Dendritic cell treated with granulocyte-macrophage colony-stimulating factor and Interleukin-4, amounts not matched to agents 40 ng/mL and 50 ng/mL, for 4 days (primary cell): ENCODE results near the gene STARD13.
"Not testable (repeated sequence)": the region's sequence is repeated elsewhere in the genome, so short reads cannot be mapped to it uniquely, and the experiment has no call there.

Experiments used
- H3K27ac Mint-ChIP-seq: one replicate; pipeline ENCODE4 v1.8.0; 2022; ENCODE audit warnings: mild to moderate bottlenecking, mixed read lengths
- H3K27me3 Mint-ChIP-seq: one replicate; pipeline ENCODE4 v1.8.0; 2022; ENCODE audit warnings: mild to moderate bottlenecking, mixed read lengths
- H3K36me3 Mint-ChIP-seq: one replicate; pipeline ENCODE4 v1.8.0; 2022; ENCODE audit warnings: low read depth, mixed read lengths
- H3K4me1 Mint-ChIP-seq: one replicate; pipeline ENCODE4 v1.8.0; 2022; ENCODE audit warnings: low read depth, mixed read lengths
- H3K4me3 Mint-ChIP-seq: one replicate; pipeline ENCODE4 v1.8.0; 2022; ENCODE audit warnings: mild to moderate bottlenecking, moderate library complexity, mixed read lengths
- H3K9me3 Mint-ChIP-seq: one replicate; pipeline ENCODE4 v1.8.0; 2022; ENCODE audit warnings: mixed read lengths
- intact Hi-C: fragments of 100-400 bp; cut with micrococcal nuclease; formaldehyde crosslinking; loops from one replicate; pipeline ENCODE4 v1.15.0; 2022

Gene STARD13

GRCh38 chr13:33188093-33188882 lies 97.3 kb downstream of the STARD13 start:
- no peak overlapping the region for H3K4me3 Mint-ChIP-seq
- intact Hi-C loops: no loop called here
- no peaks in the 10 kb centered on the region for H3K36me3 Mint-ChIP-seq
- no peak overlapping the region for H3K27ac Mint-ChIP-seq
- H3K27me3 Mint-ChIP-seq: no peaks in the 10 kb centered on the region
- no peaks in the 10 kb centered on the region for H3K9me3 Mint-ChIP-seq
- H3K4me1 Mint-ChIP-seq: peaks cover 17% of the 10 kb centered on the region

GRCh38 chr13:33186861-33187291 lies 98.7 kb downstream of the STARD13 start:
- Mint-ChIP-seq H3K27ac (no peak overlapping the region), H3K4me3 (no peak overlapping the region), H3K27me3 (no peaks in the 10 kb centered on the region), H3K4me1 (peaks cover 17% of the 10 kb centered on the region), H3K9me3 (no peaks in the 10 kb centered on the region), H3K36me3 (no peaks in the 10 kb centered on the region)
- intact Hi-C loops: no loop called here

GRCh38 chr13:33185853-33186252 lies 99.7 kb downstream of the STARD13 start:
- intact Hi-C loops: no loop called here
- Mint-ChIP-seq H3K4me3 (no peak overlapping the region), H3K4me1 (peaks cover 17% of the 10 kb centered on the region), H3K27me3 (no peaks in the 10 kb centered on the region), H3K36me3 (no peaks in the 10 kb centered on the region), H3K27ac (no peak overlapping the region), H3K9me3 (no peaks in the 10 kb centered on the region)

- H3K4me1 Mint-ChIP-seq: peaks cover 13% of the 10 kb centered on the region
- no peaks in the 10 kb centered on the region for H3K9me3 Mint-ChIP-seq
- no peak overlapping the region for H3K4me3 Mint-ChIP-seq
- H3K36me3 Mint-ChIP-seq: no peaks in the 10 kb centered on the region
- intact Hi-C loops: no loop called here
- H3K27me3 Mint-ChIP-seq: no peaks in the 10 kb centered on the region
- H3K27ac Mint-ChIP-seq: no peak overlapping the region
These were observed 101.0 kb downstream of the STARD13 start for GRCh38 chr13:33184530-33184929.

GRCh38 chr13:33184112-33184490 lies 101.5 kb downstream of the STARD13 start:
- Mint-ChIP-seq H3K36me3 (no peaks in the 10 kb centered on the region), H3K4me3 (no peak overlapping the region), H3K9me3 (no peaks in the 10 kb centered on the region), H3K27ac (no peak overlapping the region), H3K27me3 (no peaks in the 10 kb centered on the region), H3K4me1 (peaks cover 9% of the 10 kb centered on the region)
- intact Hi-C loops: no loop called here

- Mint-ChIP-seq H3K36me3 (no peaks in the 10 kb centered on the region), H3K27ac (no peak overlapping the region), H3K4me3 (no peak overlapping the region), H3K27me3 (no peaks in the 10 kb centered on the region), H3K9me3 (no peaks in the 10 kb centered on the region), H3K4me1 (peaks cover 7% of the 10 kb centered on the region)
- intact Hi-C loops: no loop called here
These were observed 102.0 kb downstream of the STARD13 start for GRCh38 chr13:33183431-33184111.

- no peaks in the 10 kb centered on the region for H3K27me3 Mint-ChIP-seq
- H3K36me3 Mint-ChIP-seq: no peaks in the 10 kb centered on the region
- H3K4me1 Mint-ChIP-seq: peaks cover 7% of the 10 kb centered on the region
- H3K4me3 Mint-ChIP-seq: no peak overlapping the region
- intact Hi-C loops: no loop called here
- no peak overlapping the region for H3K27ac Mint-ChIP-seq
- H3K9me3 Mint-ChIP-seq: no peaks in the 10 kb centered on the region
These were observed 102.8 kb downstream of the STARD13 start for GRCh38 chr13:33182729-33183128.

- Mint-ChIP-seq H3K4me3 (no peak overlapping the region), H3K4me1 (no peaks in the 10 kb centered on the region), H3K27me3 (no peaks in the 10 kb centered on the region), H3K9me3 (no peaks in the 10 kb centered on the region), H3K36me3 (no peaks in the 10 kb centered on the region), H3K27ac (no peak overlapping the region)
- intact Hi-C loops: no loop called here
These were observed 104.3 kb downstream of the STARD13 start for GRCh38 chr13:33181264-33181663.

GRCh38 chr13:33180122-33180804 lies 105.3 kb downstream of the STARD13 start:
- no peaks in the 10 kb centered on the region for H3K27me3 Mint-ChIP-seq
- intact Hi-C loops: no loop called here
- no peaks in the 10 kb centered on the region for H3K4me1 Mint-ChIP-seq
- H3K4me3 Mint-ChIP-seq: no peak overlapping the region
- no peak overlapping the region for H3K27ac Mint-ChIP-seq
- no peaks in the 10 kb centered on the region for H3K36me3 Mint-ChIP-seq
- no peaks in the 10 kb centered on the region for H3K9me3 Mint-ChIP-seq

GRCh38 chr13:33179463-33179862 lies 106.1 kb downstream of the STARD13 start:
- intact Hi-C loops: no loop called here
- Mint-ChIP-seq H3K27me3 (no peaks in the 10 kb centered on the region), H3K27ac (no peak overlapping the region), H3K4me3 (no peak overlapping the region), H3K9me3 (no peaks in the 10 kb centered on the region), H3K4me1 (no peaks in the 10 kb centered on the region), H3K36me3 (no peaks in the 10 kb centered on the region)

GRCh38 chr13:33178209-33178840 lies 107.2 kb downstream of the STARD13 start:
- Mint-ChIP-seq H3K36me3 (no peaks in the 10 kb centered on the region), H3K4me1 (no peaks in the 10 kb centered on the region), H3K9me3 (no peaks in the 10 kb centered on the region), H3K27me3 (no peaks in the 10 kb centered on the region), H3K27ac (no peak overlapping the region), H3K4me3 (no peak overlapping the region)
- intact Hi-C loops: no loop called here

- H3K4me3 Mint-ChIP-seq, H3K27me3 Mint-ChIP-seq, H3K9me3 Mint-ChIP-seq, H3K36me3 Mint-ChIP-seq, intact Hi-C loops, H3K4me1 Mint-ChIP-seq, H3K27ac Mint-ChIP-seq: not testable (repeated sequence)
These were observed 108.0 kb downstream of the STARD13 start for GRCh38 chr13:33177340-33178208.

GRCh38 chr13:33176526-33176925 lies 109.0 kb downstream of the STARD13 start:
- H3K36me3 Mint-ChIP-seq: no peaks in the 10 kb centered on the region
- intact Hi-C loops: no loop called here
- no peaks in the 10 kb centered on the region for H3K4me1 Mint-ChIP-seq
- H3K27me3 Mint-ChIP-seq: no peaks in the 10 kb centered on the region
- no peak overlapping the region for H3K4me3 Mint-ChIP-seq
- no peaks in the 10 kb centered on the region for H3K9me3 Mint-ChIP-seq
- no peak overlapping the region for H3K27ac Mint-ChIP-seq
